H9 (cell line): ENCODE measurements around the gene RHOU. TPM values are rescaled to one million over a fixed set of nuclear protein-coding genes. Genes with fewer than 3 reads are reported as not detected.

ENCODE experiments used
- DNase-seq: peaks from one replicate; pipeline ENCODE4 v3.0.0-alpha.2; 2017
- H2AFZ ChIP-seq: one replicate; pipeline ENCODE4 v1.6.1; 2013; ENCODE audit warnings: mild to moderate bottlenecking, low read length, control low read depth, moderate library complexity
- H2AK5ac ChIP-seq: 2 replicates; pipeline ENCODE4 v1.6.1; 2013; ENCODE audit warnings: low read length, control low read depth, mixed read lengths; ENCODE audit not compliant: insufficient read length
- H2BK120ac ChIP-seq: one replicate; pipeline ENCODE4 v1.6.1; 2013; ENCODE audit warnings: low read depth, mild to moderate bottlenecking, low read length, control low read depth, inconsistent platforms; ENCODE audit not compliant: poor library complexity, severe bottlenecking
- H2BK12ac ChIP-seq: 2 replicates; pipeline ENCODE4 v1.6.1; 2013; ENCODE audit warnings: low read length, control low read depth, mixed read lengths, low read depth; ENCODE audit not compliant: insufficient read length
- H2BK15ac ChIP-seq: 2 replicates; pipeline ENCODE4 v1.6.1; 2013; ENCODE audit warnings: low read depth, low read length, control low read depth
- H2BK20ac ChIP-seq: one replicate; pipeline ENCODE4 v1.6.1; 2013; ENCODE audit warnings: low read depth, mild to moderate bottlenecking, low read length, control low read depth, inconsistent platforms; ENCODE audit not compliant: poor library complexity, severe bottlenecking
- H2BK5ac ChIP-seq: 2 replicates; pipeline ENCODE4 v1.6.1; 2013; ENCODE audit warnings: low read length, control low read depth, mixed read lengths; ENCODE audit not compliant: insufficient read length
- H3K14ac ChIP-seq: 2 replicates; pipeline ENCODE4 v1.6.1; 2013; ENCODE audit warnings: low read length, control low read depth; ENCODE audit not compliant: insufficient read depth
- H3K18ac ChIP-seq: 2 replicates; pipeline ENCODE4 v1.6.1; 2013; ENCODE audit warnings: low read depth, mild to moderate bottlenecking, mixed read lengths, low read length, control low read depth; ENCODE audit not compliant: insufficient read length
- H3K23ac ChIP-seq: 2 replicates; pipeline ENCODE4 v1.6.1; 2013; ENCODE audit warnings: low read length, control low read depth, mixed read lengths, low read depth; ENCODE audit not compliant: insufficient read length
- H3K23me2 ChIP-seq: 2 replicates; pipeline ENCODE4 v1.6.1; 2013; ENCODE audit warnings: low read depth, mild to moderate bottlenecking, mixed read lengths, low read length, control low read depth; ENCODE audit not compliant: insufficient read length, poor library complexity, severe bottlenecking
- H3K27ac ChIP-seq: 2 replicates; pipeline ENCODE4 v1.5.1; 2013; ENCODE audit warnings: low read length, control low read depth, mixed read lengths, low read depth; ENCODE audit not compliant: insufficient read length
- H3K27me3 ChIP-seq: 2 replicates; pipeline ENCODE4 v1.6.1; 2013; ENCODE audit warnings: low read length, control low read depth, inconsistent platforms; ENCODE audit not compliant: insufficient read depth
- H3K4ac ChIP-seq: 2 replicates; pipeline ENCODE4 v1.6.1; 2013; ENCODE audit warnings: low read depth, mild to moderate bottlenecking, control low read depth, inconsistent platforms, low read length, moderate library complexity
- H3K4me1 ChIP-seq: 2 replicates; pipeline ENCODE4 v1.6.1; 2013; ENCODE audit warnings: low read length, control low read depth, inconsistent platforms; ENCODE audit not compliant: insufficient read depth
- H3K4me2 ChIP-seq: 2 replicates; pipeline ENCODE4 v1.6.1; 2013; ENCODE audit warnings: low read length, control low read depth, mixed read lengths; ENCODE audit not compliant: insufficient read length, insufficient read depth
- H3K56ac ChIP-seq: 2 replicates; pipeline ENCODE4 v1.6.1; 2013; ENCODE audit warnings: low read depth, mild to moderate bottlenecking, mixed read lengths, low read length, control low read depth; ENCODE audit not compliant: insufficient read length
- H3K79me1 ChIP-seq: 2 replicates; pipeline ENCODE4 v1.6.1; 2013; ENCODE audit warnings: low read depth, mild to moderate bottlenecking, moderate library complexity, low read length, control low read depth, inconsistent platforms; ENCODE audit not compliant: insufficient read depth, poor library complexity, severe bottlenecking
- H3K79me2 ChIP-seq: 2 replicates; pipeline ENCODE4 v1.6.1; 2013; ENCODE audit warnings: low read length, control low read depth, inconsistent platforms; ENCODE audit not compliant: insufficient read depth
- H3K9ac ChIP-seq: 2 replicates; pipeline ENCODE4 v1.6.1; 2013; ENCODE audit warnings: low read length, control low read depth, mixed read lengths; ENCODE audit not compliant: insufficient read length; ENCODE audit errors: extremely low read depth
- H3K9me3 ChIP-seq: one replicate; pipeline ENCODE4 v1.6.1; 2013; ENCODE audit warnings: low read depth, low read length, inconsistent platforms; ENCODE audit not compliant: control insufficient read depth
- H3T11ph ChIP-seq: one replicate; pipeline ENCODE4 v1.6.1; 2013; ENCODE audit warnings: mild to moderate bottlenecking, low read length, control low read depth, inconsistent platforms
- H4K20me1 ChIP-seq: one replicate; pipeline ENCODE4 v1.6.1; 2013; ENCODE audit not compliant: control insufficient read depth, insufficient read length, insufficient read depth
- H4K5ac ChIP-seq: 2 replicates; pipeline ENCODE4 v1.6.1; 2013; ENCODE audit warnings: low read depth, mild to moderate bottlenecking, mixed read lengths, low read length, control low read depth; ENCODE audit not compliant: insufficient read length
- H4K8ac ChIP-seq: replicated peaks from 2 replicates; pipeline ENCODE4 v1.6.1; 2013; ENCODE audit warnings: low read length, control low read depth, mixed read lengths, low read depth; ENCODE audit not compliant: insufficient read length
- H4K91ac ChIP-seq: 2 replicates; pipeline ENCODE4 v1.6.1; 2013; ENCODE audit warnings: low read depth, mild to moderate bottlenecking, moderate library complexity, mixed read lengths, low read length, control low read depth; ENCODE audit not compliant: insufficient read length
- H3K27ac Mint-ChIP-seq, 3 experiments: 2 replicates in 2 of 3; 3 replicates in 1 of 3; pipeline ENCODE4 v1.8.0; 2020 to 2021; ENCODE audit warnings: mixed read lengths in 3 of 3, mild to moderate bottlenecking in 1 of 3, moderate library complexity in 1 of 3
- H3K27me3 Mint-ChIP-seq: 2 replicates; pipeline ENCODE4 v1.8.0; 2021; ENCODE audit warnings: low read depth, mild to moderate bottlenecking, moderate library complexity, mixed read lengths
- H3K36me3 Mint-ChIP-seq, 3 experiments: 2 replicates in 2 of 3; 3 replicates in 1 of 3; pipeline ENCODE4 v1.8.0; 2020 to 2021; ENCODE audit warnings: low read depth in 3 of 3, mixed read lengths in 3 of 3; ENCODE audit not compliant: insufficient read depth in 1 of 3
- H3K4me1 Mint-ChIP-seq, 2 experiments: 2 replicates each; pipeline ENCODE4 v1.8.0; 2020; ENCODE audit warnings: mixed read lengths in 2 of 2
- H3K4me3 Mint-ChIP-seq, 2 experiments: 2 replicates in 1 of 2; 3 replicates in 1 of 2; pipeline ENCODE4 v1.8.0; 2020 to 2021; ENCODE audit warnings: mild to moderate bottlenecking in 2 of 2, mixed read lengths in 2 of 2, moderate library complexity in 1 of 2
- H3K9me3 Mint-ChIP-seq, 2 experiments: 2 replicates in 1 of 2; 3 replicates in 1 of 2; pipeline ENCODE4 v1.8.0; 2020; ENCODE audit warnings: mild to moderate bottlenecking in 2 of 2, mixed read lengths in 2 of 2, moderate library complexity in 1 of 2
- WGBS: extraction: QIAGEN DNeasy Blood & Tissue Kit; methylation state at CpG from one replicate; pipeline ENCODE4 v1.1.7; 2013; ENCODE audit warnings: missing lambda C conversion rate, low lambda C conversion rate, mixed read lengths; ENCODE audit not compliant: insufficient read length; ENCODE audit errors: extremely low coverage; 5-methylcytosine and 5-hydroxymethylcytosine counted together
- total RNA-seq: library from RNA; stranded (reverse); gene quantifications from 2 replicates; pipeline ENCODE4 v1.2.1, GENCODE V29; 2021
- TF ChIP-seq, protein P1 (sequence below): fragments of 200-600 bp; sonication (generic); conservative IDR thresholded peaks from 3 replicates; pipeline ENCODE4 v1.8.0; 2021; ENCODE audit warnings: antibody characterized with exemption, mild to moderate bottlenecking

Gene RHOU
- total RNA-seq, 1 experiment from 2014 or later: 3.9 TPM

DNA sequence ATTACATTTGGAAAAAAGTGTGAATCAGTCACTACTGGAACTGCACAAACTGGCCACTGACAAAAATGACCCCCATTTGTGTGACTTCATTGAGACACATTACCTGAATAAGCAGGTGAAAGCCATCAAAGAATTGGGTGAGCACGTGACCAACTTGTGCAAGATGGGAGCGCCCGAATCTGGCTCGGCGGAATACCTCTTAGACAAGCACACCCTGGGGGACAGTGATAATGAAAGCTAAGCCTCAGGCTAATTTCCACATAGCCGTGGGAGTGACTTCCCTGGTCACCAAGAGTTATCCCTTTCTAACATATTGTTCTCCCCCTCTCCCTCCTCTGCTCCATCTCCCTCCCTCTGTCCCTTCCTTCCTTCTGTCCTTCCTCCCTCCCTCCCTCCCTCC, 47.7 kb upstream of the RHOU start:
- no peak overlapping the region for H3T11ph ChIP-seq
- no peak overlapping the region for H2AK5ac ChIP-seq
- H3K23me2 ChIP-seq: no peaks in the 10 kb centered on the region
- no peak overlapping the region for H3K4ac ChIP-seq
- H2BK20ac ChIP-seq: no peak overlapping the region
- no peak overlapping the region for H3K27ac ChIP-seq
- H3K18ac ChIP-seq: no peak overlapping the region
- H3K4me1 ChIP-seq: no peaks in the 10 kb centered on the region
- H4K20me1 ChIP-seq: no peaks in the 10 kb centered on the region
- H3K79me1 ChIP-seq: no peaks in the 10 kb centered on the region
- WGBS: no CpG with 5 or more reads among the region's 6 CpGs
- H3K23ac ChIP-seq: no peak overlapping the region
- no peak overlapping the region for H3K14ac ChIP-seq
- no peaks in the 10 kb centered on the region for H3K79me2 ChIP-seq
- no peak overlapping the region for H2BK120ac ChIP-seq
- Mint-ChIP-seq H3K36me3 (no peaks in the 10 kb centered on the region), H3K4me3 (no peak overlapping the region), H3K27me3 (peaks cover 14% of the 10 kb centered on the region), H3K9me3 (no peaks in the 10 kb centered on the region), H3K27ac (no peak overlapping the region), H3K4me1 (no peaks in the 10 kb centered on the region)
- no peak overlapping the region for H2AFZ ChIP-seq
- no peak overlapping the region for H3K4me2 ChIP-seq
- H4K8ac ChIP-seq: no peak overlapping the region
- TF ChIP-seq, protein P1, sequence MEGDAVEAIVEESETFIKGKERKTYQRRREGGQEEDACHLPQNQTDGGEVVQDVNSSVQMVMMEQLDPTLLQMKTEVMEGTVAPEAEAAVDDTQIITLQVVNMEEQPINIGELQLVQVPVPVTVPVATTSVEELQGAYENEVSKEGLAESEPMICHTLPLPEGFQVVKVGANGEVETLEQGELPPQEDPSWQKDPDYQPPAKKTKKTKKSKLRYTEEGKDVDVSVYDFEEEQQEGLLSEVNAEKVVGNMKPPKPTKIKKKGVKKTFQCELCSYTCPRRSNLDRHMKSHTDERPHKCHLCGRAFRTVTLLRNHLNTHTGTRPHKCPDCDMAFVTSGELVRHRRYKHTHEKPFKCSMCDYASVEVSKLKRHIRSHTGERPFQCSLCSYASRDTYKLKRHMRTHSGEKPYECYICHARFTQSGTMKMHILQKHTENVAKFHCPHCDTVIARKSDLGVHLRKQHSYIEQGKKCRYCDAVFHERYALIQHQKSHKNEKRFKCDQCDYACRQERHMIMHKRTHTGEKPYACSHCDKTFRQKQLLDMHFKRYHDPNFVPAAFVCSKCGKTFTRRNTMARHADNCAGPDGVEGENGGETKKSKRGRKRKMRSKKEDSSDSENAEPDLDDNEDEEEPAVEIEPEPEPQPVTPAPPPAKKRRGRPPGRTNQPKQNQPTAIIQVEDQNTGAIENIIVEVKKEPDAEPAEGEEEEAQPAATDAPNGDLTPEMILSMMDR: no peak
- no peak overlapping the region for H2BK12ac ChIP-seq
- no peaks in the 10 kb centered on the region for H3K9me3 ChIP-seq
- no peaks in the 10 kb centered on the region for H3K27me3 ChIP-seq
- no peak overlapping the region for H3K56ac ChIP-seq
- H4K91ac ChIP-seq: no peak overlapping the region
- no peak overlapping the region for H2BK15ac ChIP-seq
- no peak overlapping the region for H3K9ac ChIP-seq
- no peak overlapping the region for H2BK5ac ChIP-seq
- no peak overlapping the region for H4K5ac ChIP-seq
- DNase-seq: no peak
